Measurements from ENCODE around the gene RASGEF1B. TPM values are rescaled to one million over a fixed set of nuclear protein-coding genes. Genes with fewer than 3 reads are reported as not detected.

The RASGEF1B gene
- total RNA-seq (ENCODE audit: low replicate concordance): 0.15 and 1.5 TPM in 2 replicates

DNA sequence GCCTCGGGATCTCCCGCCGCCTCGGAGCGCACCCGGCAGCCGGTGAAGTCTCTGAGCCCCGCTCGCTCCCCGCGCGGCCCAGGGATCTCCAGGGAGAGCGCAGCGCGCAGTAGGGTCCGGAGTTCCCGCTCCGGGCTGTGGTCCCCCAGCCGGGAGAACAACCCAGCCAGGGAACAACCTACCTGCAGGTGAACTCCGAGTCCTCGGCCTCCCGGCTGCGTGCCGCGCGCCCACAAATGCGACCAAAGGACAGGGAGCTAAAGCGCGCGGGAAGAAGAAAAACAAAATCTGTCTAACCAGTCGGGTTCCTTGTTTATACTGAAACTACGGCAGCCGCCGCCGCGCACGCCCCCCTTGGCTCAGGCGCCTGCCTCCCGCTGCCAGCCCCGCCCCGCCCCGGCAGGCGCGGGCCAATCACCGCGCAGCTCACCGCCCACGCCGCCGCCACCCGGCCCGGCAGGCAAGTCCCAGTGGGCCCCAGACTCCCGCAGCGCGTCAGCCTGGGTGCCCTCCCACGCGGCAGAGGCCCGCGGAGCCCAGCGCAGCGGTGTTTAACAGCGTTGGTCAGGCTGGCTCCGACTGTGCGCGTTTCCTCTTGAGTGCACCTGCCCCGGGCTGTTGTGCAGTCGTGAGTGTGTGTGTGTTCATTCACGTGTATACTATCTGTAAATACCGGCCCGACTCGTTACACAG, at the start of gene RASGEF1B:
Gene RASGEF1B (minus strand): TSS at position 320 of the 693 bp plus-strand sequence. CDS start 12,399 bp downstream, outside the sequence.

